ENCODE data around the gene ACACA. TPM values are rescaled to one million over a fixed set of nuclear protein-coding genes. Genes with fewer than 3 reads are reported as not detected.

ACACA gene
- total and polyA plus RNA-seq, 9 donors = 18.1 to 38.0 (median 24.4) TPM

- no peaks in the 10 kb centered on the region for H3K27me3 ChIP-seq (ENCODE audit: control insufficient read depth, insufficient read depth, low read length)
- no peak overlapping the region for H3K4me3 ChIP-seq (ENCODE audit: low read length)
- DNase-seq = no peak
- no peaks in the 10 kb centered on the region for H3K9me3 ChIP-seq (replicated peaks; ENCODE audit: control insufficient read depth, low read depth, low read length)
- peaks cover 42% of the 10 kb centered on the region for H3K36me3 ChIP-seq (ENCODE audit: control insufficient read depth, insufficient read depth, low read length)
- H3K27ac ChIP-seq (ENCODE audit: low read length) = no peak overlapping the region
- H3K4me1 ChIP-seq (ENCODE audit: control insufficient read depth, insufficient read depth, low read length) = no peaks in the 10 kb centered on the region
- whole genome bisulfite sequencing (ENCODE audit: insufficient coverage) = 91% methylated on average over 4 of the region's 5 CpGs
These were observed 166.3 kb downstream of the ACACA start for GRCh38 chr17:37240381-37240780.

- no peak overlapping the region for H3K27ac ChIP-seq (ENCODE audit: low read length)
- no peaks in the 10 kb centered on the region for H3K9me3 ChIP-seq (replicated peaks; ENCODE audit: control insufficient read depth, low read depth, low read length)
- peaks cover 44% of the 10 kb centered on the region for H3K36me3 ChIP-seq (ENCODE audit: control insufficient read depth, insufficient read depth, low read length)
- no peaks in the 10 kb centered on the region for H3K4me1 ChIP-seq (ENCODE audit: control insufficient read depth, insufficient read depth, low read length)
- peak; percentile 17 for DNase-seq
- H3K27me3 ChIP-seq (ENCODE audit: control insufficient read depth, insufficient read depth, low read length) = no peaks in the 10 kb centered on the region
- 100% methylated on average over 1 of the region's 3 CpGs for whole genome bisulfite sequencing (ENCODE audit: insufficient coverage)
- no peak overlapping the region for H3K4me3 ChIP-seq (ENCODE audit: low read length)
These were observed 166.8 kb downstream of the ACACA start for GRCh38 chr17:37239690-37240334.

- DNase-seq = no peak
- Histone ChIP-seq H3K27me3 (ENCODE audit: control insufficient read depth, insufficient read depth, low read length) (no peaks in the 10 kb centered on the region), H3K4me3 (ENCODE audit: low read length) (no peak overlapping the region), H3K9me3 (replicated peaks; ENCODE audit: control insufficient read depth, low read depth, low read length) (no peaks in the 10 kb centered on the region), H3K4me1 (ENCODE audit: control insufficient read depth, insufficient read depth, low read length) (no peaks in the 10 kb centered on the region), H3K27ac (ENCODE audit: low read length) (no peak overlapping the region), H3K36me3 (ENCODE audit: control insufficient read depth, insufficient read depth, low read length) (peaks cover 26% of the 10 kb centered on the region)
- WGBS (ENCODE audit: insufficient coverage) = no CpG with 5 or more reads among the region's 1 CpG
These were observed 172.5 kb downstream of the ACACA start for GRCh38 chr17:37234106-37234505.

GRCh38 chr17:37233036-37233435 lies 173.6 kb downstream of the ACACA start:
- Histone ChIP-seq H3K36me3 (ENCODE audit: control insufficient read depth, insufficient read depth, low read length) (peaks cover 26% of the 10 kb centered on the region), H3K27me3 (ENCODE audit: control insufficient read depth, insufficient read depth, low read length) (no peaks in the 10 kb centered on the region), H3K4me3 (ENCODE audit: low read length) (no peak overlapping the region), H3K9me3 (replicated peaks; ENCODE audit: control insufficient read depth, low read depth, low read length) (no peaks in the 10 kb centered on the region), H3K27ac (ENCODE audit: low read length) (no peak overlapping the region), H3K4me1 (ENCODE audit: control insufficient read depth, insufficient read depth, low read length) (no peaks in the 10 kb centered on the region)
- 74% methylated on average over 10 of the region's 11 CpGs for WGBS (ENCODE audit: insufficient coverage)
- no peak for DNase-seq

- Histone ChIP-seq H3K36me3 (ENCODE audit: control insufficient read depth, insufficient read depth, low read length) (peaks cover 24% of the 10 kb centered on the region), H3K27me3 (ENCODE audit: control insufficient read depth, insufficient read depth, low read length) (no peaks in the 10 kb centered on the region), H3K9me3 (replicated peaks; ENCODE audit: control insufficient read depth, low read depth, low read length) (no peaks in the 10 kb centered on the region), H3K27ac (ENCODE audit: low read length) (no peak overlapping the region), H3K4me1 (ENCODE audit: control insufficient read depth, insufficient read depth, low read length) (no peaks in the 10 kb centered on the region), H3K4me3 (ENCODE audit: low read length) (no peak overlapping the region)
- no CpG with 5 or more reads among the region's 2 CpGs for WGBS (ENCODE audit: insufficient coverage)
- DNase-seq = no peak
These were observed 174.7 kb downstream of the ACACA start for GRCh38 chr17:37231887-37232286.

GRCh38 chr17:37230633-37231032 lies 176.0 kb downstream of the ACACA start:
- Histone ChIP-seq H3K4me1 (ENCODE audit: control insufficient read depth, insufficient read depth, low read length) (no peaks in the 10 kb centered on the region), H3K4me3 (ENCODE audit: low read length) (no peak overlapping the region), H3K27me3 (ENCODE audit: control insufficient read depth, insufficient read depth, low read length) (no peaks in the 10 kb centered on the region), H3K27ac (ENCODE audit: low read length) (no peak overlapping the region), H3K9me3 (replicated peaks; ENCODE audit: control insufficient read depth, low read depth, low read length) (no peaks in the 10 kb centered on the region), H3K36me3 (ENCODE audit: control insufficient read depth, insufficient read depth, low read length) (peaks cover 30% of the 10 kb centered on the region)
- WGBS (ENCODE audit: insufficient coverage) = no CpG with 5 or more reads among the region's 1 CpG
- DNase-seq = no peak

GRCh38 chr17:37225465-37225864 lies 181.2 kb downstream of the ACACA start:
- H3K4me1 ChIP-seq (ENCODE audit: control insufficient read depth, insufficient read depth, low read length) = no peaks in the 10 kb centered on the region
- H3K27ac ChIP-seq (ENCODE audit: low read length) = no peak overlapping the region
- H3K36me3 ChIP-seq (ENCODE audit: control insufficient read depth, insufficient read depth, low read length) = peaks cover 11% of the 10 kb centered on the region
- DNase-seq = no peak
- 46% methylated on average over 4 of the region's 4 CpGs for WGBS (ENCODE audit: insufficient coverage)
- H3K27me3 ChIP-seq (ENCODE audit: control insufficient read depth, insufficient read depth, low read length) = no peaks in the 10 kb centered on the region
- no peaks in the 10 kb centered on the region for H3K9me3 ChIP-seq (replicated peaks; ENCODE audit: control insufficient read depth, low read depth, low read length)
- no peak overlapping the region for H3K4me3 ChIP-seq (ENCODE audit: low read length)

GRCh38 chr17:37221865-37222264 lies 184.8 kb downstream of the ACACA start:
- Histone ChIP-seq H3K27me3 (ENCODE audit: control insufficient read depth, insufficient read depth, low read length) (no peaks in the 10 kb centered on the region), H3K27ac (ENCODE audit: low read length) (no peak overlapping the region), H3K4me3 (ENCODE audit: low read length) (no peak overlapping the region), H3K4me1 (ENCODE audit: control insufficient read depth, insufficient read depth, low read length) (no peaks in the 10 kb centered on the region), H3K36me3 (ENCODE audit: control insufficient read depth, insufficient read depth, low read length) (peaks cover 15% of the 10 kb centered on the region), H3K9me3 (replicated peaks; ENCODE audit: control insufficient read depth, low read depth, low read length) (no peaks in the 10 kb centered on the region)
- no CpG with 5 or more reads among the region's 2 CpGs for WGBS (ENCODE audit: insufficient coverage)
- no peak for DNase-seq

- H3K4me3 ChIP-seq (ENCODE audit: low read length) = no peak overlapping the region
- H3K9me3 ChIP-seq (replicated peaks; ENCODE audit: control insufficient read depth, low read depth, low read length) = no peaks in the 10 kb centered on the region
- peak; percentile 28 for DNase-seq
- no peaks in the 10 kb centered on the region for H3K27me3 ChIP-seq (ENCODE audit: control insufficient read depth, insufficient read depth, low read length)
- 0% methylated on average over 1 of the region's 1 CpG for WGBS (ENCODE audit: insufficient coverage)
- no peak overlapping the region for H3K27ac ChIP-seq (ENCODE audit: low read length)
- H3K4me1 ChIP-seq (ENCODE audit: control insufficient read depth, insufficient read depth, low read length) = no peaks in the 10 kb centered on the region
- H3K36me3 ChIP-seq (ENCODE audit: control insufficient read depth, insufficient read depth, low read length) = peaks cover 7% of the 10 kb centered on the region
These were observed 186.1 kb downstream of the ACACA start for GRCh38 chr17:37220607-37220953.

GRCh38 chr17:37219876-37220606 lies 186.6 kb downstream of the ACACA start:
- WGBS (ENCODE audit: insufficient coverage) = 81% methylated on average over 4 of the region's 5 CpGs
- Histone ChIP-seq H3K4me1 (ENCODE audit: control insufficient read depth, insufficient read depth, low read length) (no peaks in the 10 kb centered on the region), H3K27me3 (ENCODE audit: control insufficient read depth, insufficient read depth, low read length) (no peaks in the 10 kb centered on the region), H3K27ac (ENCODE audit: low read length) (no peak overlapping the region), H3K4me3 (ENCODE audit: low read length) (no peak overlapping the region), H3K36me3 (ENCODE audit: control insufficient read depth, insufficient read depth, low read length) (peaks cover 7% of the 10 kb centered on the region), H3K9me3 (replicated peaks; ENCODE audit: control insufficient read depth, low read depth, low read length) (no peaks in the 10 kb centered on the region)
- DNase-seq = no peak
